T-helper 2 cell treated with Interferon-gamma antibody and Interleukin-4, amounts not matched to agents 5 μg/mL and 100 μg/mL, for 36 hours (primary cell): ENCODE results near the gene GAL.

ENCODE experiments used
- DNase-seq: peaks from one replicate; pipeline ENCODE4 v3.0.0; 2021; ENCODE audit warnings: low spot score
- H3K27ac Mint-ChIP-seq: one replicate; pipeline ENCODE4 v1.8.0; 2021; ENCODE audit warnings: mild to moderate bottlenecking, mixed read lengths
- H3K27me3 Mint-ChIP-seq: one replicate; pipeline ENCODE4 v1.8.0; 2021; ENCODE audit warnings: low read depth, mixed read lengths
- H3K36me3 Mint-ChIP-seq: one replicate; pipeline ENCODE4 v1.8.0; 2021; ENCODE audit warnings: low read depth, mixed read lengths
- H3K4me1 Mint-ChIP-seq: one replicate; pipeline ENCODE4 v1.8.0; 2021; ENCODE audit warnings: low read depth, mixed read lengths
- H3K4me3 Mint-ChIP-seq: one replicate; pipeline ENCODE4 v1.8.0; 2022; ENCODE audit warnings: mild to moderate bottlenecking, moderate library complexity, mixed read lengths
- H3K9me3 Mint-ChIP-seq: one replicate; pipeline ENCODE4 v1.8.0; 2021; ENCODE audit warnings: mixed read lengths

GAL gene

DNA sequence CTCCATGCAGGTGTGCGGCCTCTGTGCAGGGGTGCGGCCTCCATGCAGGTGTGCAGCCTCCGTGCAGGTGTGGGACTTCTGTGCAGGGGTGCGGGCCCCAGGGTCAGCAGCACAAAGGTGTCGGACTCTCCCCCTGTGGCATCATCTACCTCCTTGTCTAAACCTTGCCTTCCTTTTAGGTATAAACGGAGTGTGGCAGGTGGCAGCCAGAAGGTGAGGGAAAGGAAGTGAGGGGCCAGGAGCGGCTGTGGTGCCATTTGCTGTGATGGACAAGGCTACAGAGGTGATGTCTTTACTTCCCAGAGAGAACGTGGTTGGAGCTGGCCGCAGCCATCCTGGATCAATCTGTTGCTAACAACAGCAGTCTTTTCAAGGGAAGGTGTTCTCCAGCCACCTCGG, 9.1 kb downstream of the GAL start:
- H3K9me3 Mint-ChIP-seq, result no peaks in the 10 kb centered on the region
- H3K4me1 Mint-ChIP-seq, result peaks cover 16% of the 10 kb centered on the region
- no peak for DNase-seq
- no peaks in the 10 kb centered on the region for H3K36me3 Mint-ChIP-seq
- H3K27me3 Mint-ChIP-seq, result peaks cover 49% of the 10 kb centered on the region
- no peak overlapping the region for H3K4me3 Mint-ChIP-seq
- H3K27ac Mint-ChIP-seq, result no peak overlapping the region

DNA sequence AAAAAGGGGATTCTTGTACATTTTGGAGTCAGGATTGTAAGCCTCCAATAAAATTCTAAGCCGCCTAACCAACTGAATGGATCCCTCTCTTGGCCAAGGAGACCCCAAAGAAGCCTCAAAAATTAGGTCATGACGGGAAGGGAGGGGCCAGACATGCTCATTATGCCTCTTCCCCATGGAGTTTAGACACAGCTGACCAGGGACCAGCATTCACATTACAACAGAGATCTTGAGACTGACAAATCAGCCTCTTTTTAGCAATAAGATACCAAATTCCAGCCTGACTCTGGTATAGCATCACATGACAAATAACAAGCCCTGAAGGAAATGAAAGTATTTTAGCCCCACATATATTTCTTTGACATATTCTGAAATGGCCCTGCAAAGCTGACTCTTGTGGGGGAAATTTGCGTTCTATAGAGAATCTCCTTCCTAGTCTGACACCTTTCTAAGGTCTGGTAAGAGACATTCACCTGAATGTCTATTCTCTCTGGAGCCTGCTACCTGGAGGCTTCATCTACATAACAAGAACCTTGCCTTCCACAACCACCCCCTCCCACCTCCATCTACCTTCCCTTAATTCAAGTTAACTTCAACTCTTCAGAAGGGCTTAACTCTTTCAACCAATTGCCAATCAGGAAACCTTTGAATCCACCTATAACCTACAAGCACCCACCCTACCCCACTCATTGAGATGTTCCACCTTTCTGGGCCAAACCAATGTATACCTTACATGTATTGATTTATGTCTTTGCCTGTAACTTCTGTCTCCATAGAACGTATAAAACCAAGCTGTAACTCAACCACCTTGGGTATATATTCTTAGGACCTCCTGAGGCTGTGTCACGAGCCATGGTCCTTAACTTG, 10.3 kb downstream of the GAL start:
- no peak overlapping the region for H3K4me3 Mint-ChIP-seq
- peaks cover 16% of the 10 kb centered on the region for H3K4me1 Mint-ChIP-seq
- no peaks in the 10 kb centered on the region for H3K9me3 Mint-ChIP-seq
- H3K27me3 Mint-ChIP-seq, result peaks cover 38% of the 10 kb centered on the region
- no peaks in the 10 kb centered on the region for H3K36me3 Mint-ChIP-seq
- DNase-seq, result no peak
- H3K27ac Mint-ChIP-seq, result no peak overlapping the region

- no peak for DNase-seq
- H3K4me1 Mint-ChIP-seq, result peaks cover 10% of the 10 kb centered on the region
- peaks cover 30% of the 10 kb centered on the region for H3K27me3 Mint-ChIP-seq
- no peak overlapping the region for H3K4me3 Mint-ChIP-seq
- H3K36me3 Mint-ChIP-seq, result no peaks in the 10 kb centered on the region
- no peak overlapping the region for H3K27ac Mint-ChIP-seq
- H3K9me3 Mint-ChIP-seq, result no peaks in the 10 kb centered on the region
Observed at GRCh38 chr11:68695531-68695930, 11.2 kb downstream of the GAL start.

DNA sequence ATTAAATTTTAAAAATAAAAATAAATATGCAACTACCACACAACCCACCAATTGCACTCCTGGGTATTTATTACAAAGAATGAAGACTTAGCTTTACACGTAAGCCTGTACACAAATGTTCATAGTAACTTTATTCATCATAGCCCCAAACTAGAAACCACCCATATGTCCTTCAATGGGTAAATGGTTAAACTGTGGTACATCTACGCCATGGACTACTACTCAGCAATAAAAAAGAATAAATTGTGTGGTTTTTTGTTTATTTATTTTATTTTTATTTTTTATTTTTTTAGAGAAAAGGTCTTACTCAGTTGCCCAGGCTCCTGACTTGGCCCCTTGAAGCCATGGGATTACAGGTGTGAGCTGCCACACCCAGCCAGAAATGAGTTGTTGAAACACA, 14.6 kb downstream of the GAL start:
- H3K36me3 Mint-ChIP-seq, result no peaks in the 10 kb centered on the region
- peaks cover 32% of the 10 kb centered on the region for H3K27me3 Mint-ChIP-seq
- no peak for DNase-seq
- H3K4me1 Mint-ChIP-seq, result no peaks in the 10 kb centered on the region
- no peak overlapping the region for H3K27ac Mint-ChIP-seq
- no peaks in the 10 kb centered on the region for H3K9me3 Mint-ChIP-seq
- no peak overlapping the region for H3K4me3 Mint-ChIP-seq

DNA sequence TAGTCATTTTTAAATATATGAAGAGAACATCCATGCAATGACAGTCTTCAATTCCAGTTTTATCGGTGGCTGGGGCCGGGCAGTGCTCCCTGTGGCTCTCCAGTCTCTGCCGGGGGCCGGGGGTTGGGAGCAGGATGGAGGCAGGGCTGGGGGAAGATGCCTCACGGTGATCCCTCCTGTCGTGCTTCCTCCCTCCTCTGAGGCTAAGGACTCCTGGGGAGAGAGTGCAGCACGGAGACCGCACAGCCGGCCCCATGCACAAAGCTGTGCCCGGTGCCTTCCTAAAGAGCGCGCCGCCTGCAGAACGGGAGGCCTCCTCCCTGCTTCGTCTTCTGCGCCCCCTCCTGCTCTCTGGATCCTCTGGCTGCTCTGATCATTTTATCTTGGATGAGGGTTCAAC, 20.5 kb downstream of the GAL start:
- peaks cover 12% of the 10 kb centered on the region for H3K27me3 Mint-ChIP-seq
- H3K4me1 Mint-ChIP-seq, result no peaks in the 10 kb centered on the region
- H3K9me3 Mint-ChIP-seq, result no peaks in the 10 kb centered on the region
- no peak for DNase-seq
- no peak overlapping the region for H3K4me3 Mint-ChIP-seq
- no peaks in the 10 kb centered on the region for H3K36me3 Mint-ChIP-seq
- H3K27ac Mint-ChIP-seq, result no peak overlapping the region

DNA sequence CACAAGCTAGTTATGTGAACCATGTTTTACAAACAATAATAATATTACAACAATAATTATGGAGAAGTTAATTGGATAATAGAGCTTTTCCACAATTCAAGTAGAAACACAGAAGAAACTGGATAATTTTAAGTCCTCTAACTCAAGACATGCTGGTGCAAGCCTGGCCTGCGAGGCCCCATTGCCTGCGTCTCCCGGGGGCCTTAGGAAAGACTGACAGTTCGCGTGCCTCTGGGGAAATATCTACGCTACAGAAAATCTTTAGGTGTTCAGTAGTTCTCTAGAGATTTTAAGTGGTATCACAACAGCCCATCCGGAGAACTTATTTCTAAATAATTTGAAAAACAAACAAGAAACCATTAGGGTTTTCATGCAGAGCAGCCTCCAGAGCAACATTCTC, 23.2 kb downstream of the GAL start:
- DNase-seq, result no peak
- Mint-ChIP-seq H3K9me3 (no peaks in the 10 kb centered on the region), H3K27me3 (peaks cover 3% of the 10 kb centered on the region), H3K4me1 (no peaks in the 10 kb centered on the region), H3K27ac (no peak overlapping the region), H3K36me3 (no peaks in the 10 kb centered on the region), H3K4me3 (no peak overlapping the region)

- no peaks in the 10 kb centered on the region for H3K36me3 Mint-ChIP-seq
Observed at GRCh38 chr11:68709062-68709461, 24.7 kb downstream of the GAL start.

GRCh38 chr11:68710409-68710808, 26.1 kb downstream of the GAL start:
- Mint-ChIP-seq H3K9me3 (no peaks in the 10 kb centered on the region), H3K4me3 (no peak overlapping the region), H3K4me1 (no peaks in the 10 kb centered on the region), H3K36me3 (no peaks in the 10 kb centered on the region), H3K27ac (no peak overlapping the region), H3K27me3 (no peaks in the 10 kb centered on the region)
- no peak for DNase-seq

More at GRCh38 chr11:68709062-68709461, 24.7 kb downstream of the GAL start:
- no peak overlapping the region for H3K27ac Mint-ChIP-seq
- no peaks in the 10 kb centered on the region for H3K4me1 Mint-ChIP-seq
- no peak for DNase-seq
- H3K9me3 Mint-ChIP-seq, result no peaks in the 10 kb centered on the region
- H3K4me3 Mint-ChIP-seq, result no peak overlapping the region
- H3K27me3 Mint-ChIP-seq, result no peaks in the 10 kb centered on the region

DNA sequence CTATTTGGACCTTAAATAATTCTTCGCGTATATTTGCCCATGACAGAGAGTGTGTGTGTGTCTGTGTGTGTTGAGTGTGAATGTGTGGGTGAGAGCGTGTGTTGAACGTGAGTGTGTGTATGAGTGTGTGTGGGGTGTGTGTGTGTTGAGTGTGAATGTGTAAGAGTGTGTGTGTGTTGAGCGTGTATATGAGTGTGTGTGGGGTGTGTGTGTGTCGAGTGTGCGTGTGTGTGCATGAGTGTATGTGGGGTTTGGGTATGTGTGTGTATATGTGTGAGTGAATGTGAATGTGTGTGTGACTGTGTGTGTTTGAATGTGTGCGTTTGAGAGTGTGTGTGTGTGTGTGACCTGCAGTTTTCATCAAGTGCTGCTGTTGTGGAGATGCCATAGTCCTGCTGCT, 26.8 kb downstream of the GAL start:
- Mint-ChIP-seq H3K27me3 (no peaks in the 10 kb centered on the region), H3K4me1 (no peaks in the 10 kb centered on the region), H3K4me3 (no peak overlapping the region), H3K36me3 (no peaks in the 10 kb centered on the region), H3K27ac (no peak overlapping the region), H3K9me3 (no peaks in the 10 kb centered on the region)
- DNase-seq, result no peak

DNA sequence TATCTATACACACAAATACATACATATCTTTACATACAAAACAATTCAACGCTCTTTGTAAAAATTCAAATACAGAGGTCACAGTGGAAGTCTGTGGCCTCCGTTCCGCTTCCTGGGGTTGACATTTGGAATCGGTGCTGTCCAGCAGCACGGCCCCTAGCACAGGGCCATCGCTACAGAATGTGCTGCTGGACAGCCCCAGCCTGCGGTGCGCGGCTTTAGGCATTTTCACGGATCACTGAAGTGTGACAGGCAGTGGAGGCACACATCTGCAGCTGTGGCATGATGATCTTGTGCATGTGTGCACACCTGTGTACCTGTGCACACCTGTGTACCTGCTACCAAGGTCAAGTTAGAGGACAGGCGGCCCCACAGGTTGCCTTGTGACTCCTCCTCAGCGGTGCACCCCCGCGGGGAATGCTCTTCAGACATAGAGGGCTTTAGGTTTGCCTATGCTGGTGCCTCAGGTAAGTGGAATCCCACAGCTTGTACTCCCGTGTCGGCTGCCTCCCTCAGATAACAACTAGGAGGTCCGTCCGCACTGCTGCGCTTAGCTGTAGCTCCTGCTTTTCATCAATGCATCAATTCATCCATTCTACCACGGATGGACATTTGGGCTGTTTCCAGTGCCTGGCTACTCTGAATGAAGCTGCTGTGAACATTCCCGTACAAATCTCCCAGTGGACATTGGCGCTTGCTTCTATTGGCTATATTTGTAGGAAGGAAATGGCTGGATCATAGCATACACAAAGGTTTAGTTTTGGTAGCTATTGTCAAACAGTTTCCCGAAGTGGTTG, 29.9 kb downstream of the GAL start:
- no peaks in the 10 kb centered on the region for H3K4me1 Mint-ChIP-seq
- no peaks in the 10 kb centered on the region for H3K9me3 Mint-ChIP-seq
- H3K4me3 Mint-ChIP-seq, result no peak overlapping the region
- H3K36me3 Mint-ChIP-seq, result no peaks in the 10 kb centered on the region
- DNase-seq, result no peak
- H3K27me3 Mint-ChIP-seq, result peaks cover 5% of the 10 kb centered on the region
- no peak overlapping the region for H3K27ac Mint-ChIP-seq

- peaks cover 10% of the 10 kb centered on the region for H3K27me3 Mint-ChIP-seq
- no peaks in the 10 kb centered on the region for H3K4me1 Mint-ChIP-seq
- DNase-seq, result no peak
- no peak overlapping the region for H3K27ac Mint-ChIP-seq
- H3K4me3 Mint-ChIP-seq, result no peak overlapping the region
- H3K36me3 Mint-ChIP-seq, result no peaks in the 10 kb centered on the region
- peaks cover 9% of the 10 kb centered on the region for H3K9me3 Mint-ChIP-seq
Observed at GRCh38 chr11:68715456-68716122, 31.2 kb downstream of the GAL start.

DNA sequence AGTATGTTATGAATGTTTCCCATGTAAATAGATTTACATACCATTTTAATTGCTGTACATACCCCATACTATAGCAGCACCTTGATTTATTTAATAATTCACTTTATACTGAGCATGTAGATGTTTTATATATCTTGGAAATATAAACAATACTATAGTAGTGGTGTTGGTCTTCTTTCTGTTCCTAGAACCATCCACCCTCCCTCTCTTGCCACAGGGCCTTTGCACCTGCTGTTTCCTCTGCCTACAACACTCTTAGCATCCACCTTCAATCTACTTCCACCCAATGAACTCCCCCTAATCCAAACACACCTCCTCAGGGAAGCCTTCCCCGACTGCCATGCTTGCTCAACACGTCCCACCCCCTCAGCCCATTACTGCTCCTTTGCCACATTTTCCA, 36.7 kb downstream of the GAL start:
- Mint-ChIP-seq H3K27ac (no peak overlapping the region), H3K4me1 (no peaks in the 10 kb centered on the region), H3K27me3 (peaks cover 20% of the 10 kb centered on the region), H3K9me3 (peaks cover 9% of the 10 kb centered on the region), H3K4me3 (no peak overlapping the region), H3K36me3 (no peaks in the 10 kb centered on the region)
- no peak for DNase-seq

DNA sequence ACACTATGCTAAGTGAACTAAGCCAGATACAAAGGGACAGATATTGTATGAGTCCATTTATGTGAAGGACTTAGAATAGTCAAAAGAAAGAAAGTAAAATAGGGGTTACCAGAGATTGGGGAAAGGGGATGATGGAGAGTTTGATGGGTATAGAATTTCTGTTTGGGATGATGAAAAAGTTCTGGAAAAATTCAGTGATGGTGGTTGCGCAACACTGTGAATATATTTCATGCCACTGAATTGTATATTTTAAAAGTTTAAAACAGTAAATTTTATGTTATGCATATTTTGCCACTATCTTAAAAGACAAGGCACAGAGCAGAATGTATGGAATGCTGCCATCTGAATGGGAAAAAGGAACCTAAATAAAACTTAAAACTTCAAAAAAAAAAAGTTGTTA, 37.8 kb downstream of the GAL start:
- Mint-ChIP-seq H3K27me3 (peaks cover 20% of the 10 kb centered on the region), H3K4me3 (no peak overlapping the region), H3K4me1 (no peaks in the 10 kb centered on the region), H3K36me3 (no peaks in the 10 kb centered on the region), H3K27ac (no peak overlapping the region), H3K9me3 (peaks cover 9% of the 10 kb centered on the region)
- DNase-seq, result no peak

- H3K27me3 Mint-ChIP-seq, result peaks cover 27% of the 10 kb centered on the region
- no peaks in the 10 kb centered on the region for H3K36me3 Mint-ChIP-seq
- DNase-seq, result no peak
- H3K27ac Mint-ChIP-seq, result no peak overlapping the region
- no peak overlapping the region for H3K4me3 Mint-ChIP-seq
- H3K9me3 Mint-ChIP-seq, result peaks cover 9% of the 10 kb centered on the region
- no peaks in the 10 kb centered on the region for H3K4me1 Mint-ChIP-seq
Observed at GRCh38 chr11:68724293-68724692, 39.9 kb downstream of the GAL start.
